ENCODE measurements around the gene CTNNA3.

DNA sequence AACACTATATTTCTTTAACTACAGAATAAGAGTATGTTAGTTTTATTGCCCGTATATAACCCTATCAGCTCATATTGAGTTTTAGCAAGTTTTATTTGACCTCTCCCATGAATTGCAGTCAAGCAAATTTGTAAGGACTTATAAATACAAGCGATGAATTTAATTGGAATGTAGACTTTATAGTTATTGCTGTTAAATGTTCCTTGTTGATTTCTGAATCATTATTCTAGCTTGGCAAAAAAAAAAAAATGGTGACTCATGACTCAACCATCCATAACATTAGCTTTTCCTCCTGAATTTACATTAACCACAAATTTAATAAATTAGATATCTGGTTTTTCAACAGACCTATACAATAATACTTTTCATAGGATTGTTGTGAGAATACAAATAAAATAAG lies 1104.1 kb downstream of the CTNNA3 start:
- TF ChIP-seq, protein P1, sequence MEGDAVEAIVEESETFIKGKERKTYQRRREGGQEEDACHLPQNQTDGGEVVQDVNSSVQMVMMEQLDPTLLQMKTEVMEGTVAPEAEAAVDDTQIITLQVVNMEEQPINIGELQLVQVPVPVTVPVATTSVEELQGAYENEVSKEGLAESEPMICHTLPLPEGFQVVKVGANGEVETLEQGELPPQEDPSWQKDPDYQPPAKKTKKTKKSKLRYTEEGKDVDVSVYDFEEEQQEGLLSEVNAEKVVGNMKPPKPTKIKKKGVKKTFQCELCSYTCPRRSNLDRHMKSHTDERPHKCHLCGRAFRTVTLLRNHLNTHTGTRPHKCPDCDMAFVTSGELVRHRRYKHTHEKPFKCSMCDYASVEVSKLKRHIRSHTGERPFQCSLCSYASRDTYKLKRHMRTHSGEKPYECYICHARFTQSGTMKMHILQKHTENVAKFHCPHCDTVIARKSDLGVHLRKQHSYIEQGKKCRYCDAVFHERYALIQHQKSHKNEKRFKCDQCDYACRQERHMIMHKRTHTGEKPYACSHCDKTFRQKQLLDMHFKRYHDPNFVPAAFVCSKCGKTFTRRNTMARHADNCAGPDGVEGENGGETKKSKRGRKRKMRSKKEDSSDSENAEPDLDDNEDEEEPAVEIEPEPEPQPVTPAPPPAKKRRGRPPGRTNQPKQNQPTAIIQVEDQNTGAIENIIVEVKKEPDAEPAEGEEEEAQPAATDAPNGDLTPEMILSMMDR (conservative IDR thresholded peaks at IDR 0.05; ENCODE audit: low read length), result no peak
- TF ChIP-seq EZH2phosphoT487 (IDR thresholded peaks at IDR 0.05; ENCODE audit: borderline replicate concordance), result no peak
